Measurements from ENCODE around the gene ZFAND3.

Gene ZFAND3

GRCh38 chr6:38187811-38188590, 368.5 kb downstream of the ZFAND3 start:
- no peaks in the 10 kb centered on the region for H3F3A ChIP-seq (ENCODE audit: insufficient read depth, low read length)
- H3K4me1 ChIP-seq (ENCODE audit: insufficient read depth, low read length, severe bottlenecking) = no peaks in the 10 kb centered on the region
- H3K9me2 ChIP-seq (ENCODE audit: low read depth, low read length) = no peaks in the 10 kb centered on the region
- H3K4me2 ChIP-seq (ENCODE audit: low read length) = no peak overlapping the region
- no peaks in the 10 kb centered on the region for H3K79me2 ChIP-seq (ENCODE audit: insufficient read depth, low read length)
- no peak overlapping the region for H3K9ac ChIP-seq (ENCODE audit: low read length)
- H2AFZ ChIP-seq (ENCODE audit: low read length) = no peak overlapping the region
- 0 out of 2 replicates have a peak, but pooled peaks cover 4% of the 10 kb centered on the region for H3K27me3 ChIP-seq (ENCODE audit: insufficient read depth, low read length)
- H3K9me3 ChIP-seq (ENCODE audit: low read length) = no peaks in the 10 kb centered on the region
- no peak overlapping the region for H3K27ac ChIP-seq (ENCODE audit: low read depth, low read length, poor library complexity, severe bottlenecking)
- no peaks in the 10 kb centered on the region for H3K36me3 ChIP-seq (ENCODE audit: insufficient read depth, low read length)
- no peak overlapping the region for H3K4me3 ChIP-seq (ENCODE audit: low read depth, low read length, poor library complexity, severe bottlenecking)
- TF ChIP-seq CTCF (IDR thresholded peaks at IDR 0.05; ENCODE audit: low read length) (no peak), EZH2 (IDR thresholded peaks at IDR 0.05; ENCODE audit: borderline replicate concordance, low read length) (no peak)
- no peaks in the 10 kb centered on the region for H4K20me1 ChIP-seq (ENCODE audit: insufficient read depth, low read length)

GRCh38 chr6:38188677-38189335, 369.3 kb downstream of the ZFAND3 start:
- no peaks in the 10 kb centered on the region for H4K20me1 ChIP-seq (ENCODE audit: insufficient read depth, low read length)
- H3F3A ChIP-seq (ENCODE audit: insufficient read depth, low read length) = no peaks in the 10 kb centered on the region
- no peaks in the 10 kb centered on the region for H3K9me3 ChIP-seq (ENCODE audit: low read length)
- 0 out of 2 replicates have a peak, but pooled peaks cover 4% of the 10 kb centered on the region for H3K27me3 ChIP-seq (ENCODE audit: insufficient read depth, low read length)
- no peak overlapping the region for H3K9ac ChIP-seq (ENCODE audit: low read length)
- no peak overlapping the region for H3K4me2 ChIP-seq (ENCODE audit: low read length)
- no peaks in the 10 kb centered on the region for H3K9me2 ChIP-seq (ENCODE audit: low read depth, low read length)
- H3K4me1 ChIP-seq (ENCODE audit: insufficient read depth, low read length, severe bottlenecking) = no peaks in the 10 kb centered on the region
- no peaks in the 10 kb centered on the region for H3K79me2 ChIP-seq (ENCODE audit: insufficient read depth, low read length)
- TF ChIP-seq CTCF (IDR thresholded peaks at IDR 0.05; ENCODE audit: low read length) (no peak), EZH2 (IDR thresholded peaks at IDR 0.05; ENCODE audit: borderline replicate concordance, low read length) (no peak)
- no peaks in the 10 kb centered on the region for H3K36me3 ChIP-seq (ENCODE audit: insufficient read depth, low read length)
- H3K27ac ChIP-seq (ENCODE audit: low read depth, low read length, poor library complexity, severe bottlenecking) = no peak overlapping the region
- H2AFZ ChIP-seq (ENCODE audit: low read length) = no peak overlapping the region
- H3K4me3 ChIP-seq (ENCODE audit: low read depth, low read length, poor library complexity, severe bottlenecking) = no peak overlapping the region

- Histone ChIP-seq H3K4me3 (ENCODE audit: low read depth, low read length, poor library complexity, severe bottlenecking) (no peak overlapping the region), H3F3A (ENCODE audit: insufficient read depth, low read length) (no peaks in the 10 kb centered on the region), H3K27me3 (ENCODE audit: insufficient read depth, low read length) (no peaks in the 10 kb centered on the region), H3K36me3 (ENCODE audit: insufficient read depth, low read length) (no peaks in the 10 kb centered on the region), H3K4me1 (ENCODE audit: insufficient read depth, low read length, severe bottlenecking) (no peaks in the 10 kb centered on the region), H3K4me2 (ENCODE audit: low read length) (no peak overlapping the region), H3K27ac (ENCODE audit: low read depth, low read length, poor library complexity, severe bottlenecking) (no peak overlapping the region), H2AFZ (ENCODE audit: low read length) (no peak overlapping the region), H4K20me1 (ENCODE audit: insufficient read depth, low read length) (no peaks in the 10 kb centered on the region), H3K9ac (ENCODE audit: low read length) (no peak overlapping the region), H3K79me2 (ENCODE audit: insufficient read depth, low read length) (no peaks in the 10 kb centered on the region), H3K9me2 (ENCODE audit: low read depth, low read length) (no peaks in the 10 kb centered on the region), H3K9me3 (ENCODE audit: low read length) (no peaks in the 10 kb centered on the region)
- TF ChIP-seq CTCF (IDR thresholded peaks at IDR 0.05; ENCODE audit: low read length) = no peak
- TF ChIP-seq EZH2 (IDR thresholded peaks at IDR 0.05; ENCODE audit: borderline replicate concordance, low read length) = no peak
Measured at GRCh38 chr6:38191418-38191817, 371.9 kb downstream of the ZFAND3 start.

Data from OCI-LY1 (cell line).